Stimulated activated effector memory CD8-positive, alpha-beta T cell treated with anti-CD3 and anti-CD28 coated beads, Interleukin-12 subunit alpha, Interleukin-12 subunit beta, amount 100 ng/mL, for 72 hours (primary cell): ENCODE measurements around the gene PNPLA7.
"Not testable (repeated sequence)": the region's sequence is repeated elsewhere in the genome, so short reads cannot be mapped to it uniquely, and the experiment has no call there.

Source experiments
- ATAC-seq: fragments of 150-1000 bp; cut with Tn5 transposase; 2 replicates; pipeline ENCODE4 v1.10.0; 2021
- DNase-seq, 2 donors: peaks; one replicate each; pipeline ENCODE4 v3.0.0; 2021 to 2022; ENCODE audit warnings: low spot score in 2 of 2
- H3K27ac Mint-ChIP-seq: one replicate; pipeline ENCODE4 v1.8.0; 2022; ENCODE audit warnings: mild to moderate bottlenecking, mixed read lengths
- H3K36me3 Mint-ChIP-seq: one replicate; pipeline ENCODE4 v1.8.0; 2022; ENCODE audit warnings: mild to moderate bottlenecking, mixed read lengths
- H3K4me1 Mint-ChIP-seq: one replicate; pipeline ENCODE4 v1.8.0; 2022; ENCODE audit warnings: mixed read lengths
- H3K4me3 Mint-ChIP-seq: one replicate; pipeline ENCODE4 v1.8.0; 2022; ENCODE audit warnings: mild to moderate bottlenecking, mixed read lengths
- H3K9me3 Mint-ChIP-seq: one replicate; pipeline ENCODE4 v1.8.0; 2022; ENCODE audit warnings: mixed read lengths

PNPLA7 gene

DNA sequence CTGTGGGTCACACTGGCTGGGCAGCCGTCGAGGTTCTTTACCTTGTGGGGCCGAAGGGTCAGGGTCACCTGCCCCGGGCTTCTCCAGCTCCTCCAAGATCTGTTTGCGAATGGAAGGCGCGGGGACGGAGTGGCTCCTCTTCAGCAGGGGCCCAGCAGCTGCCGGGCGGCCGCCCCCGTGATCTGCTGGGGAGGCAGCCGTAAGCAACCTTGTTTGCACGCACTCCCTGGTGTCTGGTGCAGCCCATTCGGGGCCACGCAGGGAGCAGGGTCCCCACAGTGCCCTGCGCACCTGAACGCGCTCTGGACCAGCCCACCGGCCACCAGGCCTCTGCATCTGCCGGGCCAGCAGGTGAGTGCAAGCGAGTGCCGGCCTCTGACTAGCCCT, 34.9 kb downstream of the PNPLA7 start:
- peaks cover 8% of the 10 kb centered on the region for H3K4me1 Mint-ChIP-seq
- DNase-seq (no peak), ATAC-seq (no peak)
- H3K36me3 Mint-ChIP-seq, result no peaks in the 10 kb centered on the region
- no peak overlapping the region for H3K27ac Mint-ChIP-seq
- H3K4me3 Mint-ChIP-seq, result no peak overlapping the region
- H3K9me3 Mint-ChIP-seq, result no peaks in the 10 kb centered on the region

DNA sequence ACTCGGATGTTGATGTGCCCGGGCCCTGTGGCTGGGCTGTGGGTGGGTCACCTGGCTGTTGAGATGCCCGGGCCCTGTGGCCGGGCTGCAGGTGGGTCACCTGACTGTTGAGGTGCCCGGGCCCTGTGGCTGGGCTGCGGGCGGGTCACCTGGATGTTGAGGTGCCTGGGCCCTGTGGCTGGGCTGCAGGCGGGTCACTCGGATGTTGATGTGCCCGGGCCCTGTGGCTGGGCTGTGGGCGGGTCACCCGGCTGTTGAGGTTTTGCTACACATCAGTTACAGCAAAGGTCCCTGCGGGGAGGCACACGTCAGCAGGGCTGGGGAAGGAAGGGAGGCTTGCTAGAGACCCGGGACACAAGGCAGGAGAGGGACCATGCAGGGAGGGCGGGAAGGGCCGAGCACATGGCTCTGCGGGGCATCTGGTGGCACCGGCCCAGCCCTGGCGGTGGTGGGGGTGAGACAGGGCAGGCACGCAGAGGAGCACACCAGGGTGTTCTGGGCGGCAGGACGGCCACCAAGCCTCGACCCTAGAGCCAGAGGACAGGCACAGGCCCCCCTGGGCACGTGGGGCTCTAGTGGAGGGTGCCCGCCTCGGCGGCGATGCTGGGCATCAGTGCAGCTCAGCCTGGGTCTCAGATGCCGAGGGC, 35.4 kb downstream of the PNPLA7 start:
- no peaks in the 10 kb centered on the region for H3K36me3 Mint-ChIP-seq
- no peaks in the 10 kb centered on the region for H3K9me3 Mint-ChIP-seq
- no peak for DNase-seq
- H3K27ac Mint-ChIP-seq, result no peak overlapping the region
- peaks cover 8% of the 10 kb centered on the region for H3K4me1 Mint-ChIP-seq
- no peak overlapping the region for H3K4me3 Mint-ChIP-seq
- ATAC-seq, result peak; percentile 21

- not testable (repeated sequence) for H3K4me3 Mint-ChIP-seq, H3K36me3 Mint-ChIP-seq, DNase-seq, H3K9me3 Mint-ChIP-seq, H3K27ac Mint-ChIP-seq, ATAC-seq, H3K4me1 Mint-ChIP-seq
These were observed 36.2 kb downstream of the PNPLA7 start for GRCh38 chr9:137513801-137514570.

DNA sequence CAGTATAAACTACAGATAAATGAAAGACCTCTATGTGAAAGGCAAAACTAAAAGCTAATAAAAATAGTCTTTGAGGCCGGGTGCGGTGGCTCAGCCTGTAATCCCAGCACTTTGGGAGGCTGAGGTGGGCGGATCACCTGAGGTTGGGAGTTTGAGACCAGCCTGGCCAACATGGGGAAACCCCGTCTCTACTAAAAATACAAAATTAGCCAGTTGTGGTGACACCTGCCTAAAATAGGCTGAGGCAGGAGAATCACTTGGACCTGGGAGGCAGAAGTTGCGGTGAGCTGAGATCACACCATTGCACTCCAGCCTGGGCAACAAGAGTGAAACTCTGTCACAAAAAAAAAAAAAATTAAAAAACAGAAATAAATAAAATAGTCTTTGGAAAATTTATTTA, 37.1 kb downstream of the PNPLA7 start:
- not testable (repeated sequence) for H3K36me3 Mint-ChIP-seq, H3K27ac Mint-ChIP-seq, H3K4me3 Mint-ChIP-seq

DNA sequence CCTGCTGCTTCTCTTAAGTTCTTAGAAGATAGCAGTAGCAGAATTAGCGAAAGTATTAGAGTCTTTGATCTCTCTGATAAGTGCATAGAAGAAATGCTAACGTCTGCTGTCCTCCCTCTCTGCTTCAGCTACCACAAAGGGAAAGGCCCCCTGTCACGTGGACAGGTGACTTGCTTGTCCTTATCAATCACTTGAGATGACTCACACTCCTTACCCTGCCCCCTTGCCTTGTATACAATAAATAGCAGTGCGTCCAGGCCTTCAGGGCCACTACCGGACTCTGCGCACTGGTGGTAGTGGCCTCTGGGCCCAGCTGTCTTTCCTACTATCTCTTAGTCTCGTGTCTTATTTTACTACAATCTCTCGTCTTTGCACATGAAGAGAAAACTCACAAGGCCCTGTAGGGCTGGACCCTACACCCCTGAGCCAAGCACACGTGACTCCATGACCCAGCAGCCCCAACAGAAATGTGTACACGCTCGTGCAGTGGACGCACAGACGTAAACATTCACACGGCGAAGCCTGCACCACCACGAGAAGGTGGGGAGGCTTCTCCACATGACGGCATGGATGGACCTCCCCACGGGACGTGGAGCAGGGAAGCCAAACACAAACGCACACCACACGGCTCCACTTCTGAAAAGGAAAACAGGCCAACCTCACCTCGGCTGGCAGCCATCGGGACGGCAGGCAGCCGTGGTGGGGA, 38.3 kb downstream of the PNPLA7 start:
- no peak overlapping the region for H3K27ac Mint-ChIP-seq
- H3K4me1 Mint-ChIP-seq, result peaks cover 8% of the 10 kb centered on the region
- no peaks in the 10 kb centered on the region for H3K9me3 Mint-ChIP-seq

More for the DNA sequence above, 37.1 kb downstream of the PNPLA7 start:
- not testable (repeated sequence) for ATAC-seq, DNase-seq, H3K9me3 Mint-ChIP-seq, H3K4me1 Mint-ChIP-seq

GRCh38 chr9:137511126-137511525, 39.1 kb downstream of the PNPLA7 start:
- H3K36me3 Mint-ChIP-seq, H3K27ac Mint-ChIP-seq, DNase-seq, H3K4me1 Mint-ChIP-seq, H3K4me3 Mint-ChIP-seq, H3K9me3 Mint-ChIP-seq, ATAC-seq: not testable (repeated sequence)

More for the DNA sequence above, 38.3 kb downstream of the PNPLA7 start:
- H3K36me3 Mint-ChIP-seq, result no peaks in the 10 kb centered on the region
- H3K4me3 Mint-ChIP-seq, result no peak overlapping the region
- no peak for DNase-seq
- ATAC-seq, result no peak

- Mint-ChIP-seq H3K4me1 (peaks cover 8% of the 10 kb centered on the region), H3K9me3 (no peaks in the 10 kb centered on the region), H3K36me3 (no peaks in the 10 kb centered on the region), H3K27ac (no peak overlapping the region), H3K4me3 (no peak overlapping the region)
- DNase-seq, result no peak
- no peak for ATAC-seq
These were observed 41.0 kb downstream of the PNPLA7 start for GRCh38 chr9:137509198-137509597.

GRCh38 chr9:137506702-137507171, 43.5 kb downstream of the PNPLA7 start:
- ATAC-seq (no peak), DNase-seq (no peak)
- Mint-ChIP-seq H3K36me3 (peaks cover 13% of the 10 kb centered on the region), H3K9me3 (no peaks in the 10 kb centered on the region), H3K4me3 (no peak overlapping the region), H3K4me1 (peaks cover 10% of the 10 kb centered on the region), H3K27ac (no peak overlapping the region)

DNA sequence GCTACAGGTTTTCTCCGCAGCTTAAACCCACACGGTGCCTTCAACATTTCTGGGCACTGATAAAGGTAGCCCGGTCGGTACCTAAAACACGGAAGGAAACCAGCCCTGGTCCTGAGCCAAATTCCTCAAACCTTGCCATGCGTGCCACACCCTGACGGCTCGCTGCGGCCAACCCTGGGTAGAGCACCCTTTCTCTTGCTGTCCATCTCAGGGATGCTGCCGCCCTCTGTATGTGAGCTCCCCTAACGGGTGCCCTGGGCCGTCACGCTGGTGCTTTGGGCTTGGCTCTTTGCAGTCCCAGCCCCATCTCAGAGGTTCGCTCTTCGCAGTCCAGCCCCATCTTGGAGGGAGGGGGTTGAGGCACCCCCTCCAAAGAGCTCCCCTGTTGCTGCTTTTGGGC, 43.9 kb downstream of the PNPLA7 start:
- Mint-ChIP-seq H3K4me3 (no peak overlapping the region), H3K4me1 (peaks cover 13% of the 10 kb centered on the region), H3K27ac (no peak overlapping the region), H3K9me3 (no peaks in the 10 kb centered on the region), H3K36me3 (peaks cover 16% of the 10 kb centered on the region)
- DNase-seq, result no peak
- ATAC-seq, result no peak

DNA sequence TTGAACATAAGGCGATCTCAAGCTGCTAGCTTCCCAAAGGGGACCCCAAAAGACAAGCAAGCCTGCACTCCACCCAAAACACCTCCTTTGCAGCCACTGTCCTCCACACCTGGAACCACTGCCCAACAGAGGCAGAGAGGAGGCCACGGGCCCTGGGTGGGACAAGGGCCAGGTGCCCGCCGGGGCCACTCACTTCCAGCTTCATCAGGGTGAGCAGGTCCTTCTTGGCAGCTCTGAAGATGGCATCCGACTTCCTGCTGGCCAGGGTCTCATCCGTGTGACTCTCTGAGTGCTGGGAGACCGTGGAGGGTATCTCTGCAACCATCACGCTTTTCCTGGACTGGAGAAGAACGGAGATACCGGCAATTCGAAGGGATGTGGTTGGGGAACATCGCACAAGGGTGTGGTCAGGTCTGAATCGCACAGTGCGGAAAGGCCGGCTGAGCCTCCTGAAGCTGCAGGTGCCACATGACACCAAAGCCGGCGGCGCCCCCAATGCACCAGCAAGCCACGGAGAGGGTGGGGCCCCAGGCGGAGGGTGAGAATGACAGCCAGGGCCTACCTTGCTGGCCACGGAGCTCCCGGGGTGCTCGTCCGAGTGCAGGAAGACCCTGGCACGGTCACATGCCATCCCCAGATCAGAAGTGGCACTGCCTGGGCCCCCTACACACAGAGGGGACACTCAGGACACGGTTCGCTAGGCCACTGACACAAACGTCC, 44.6 kb downstream of the PNPLA7 start:
- ATAC-seq (no peak), DNase-seq (no peak)
- H3K27ac Mint-ChIP-seq, result no peak overlapping the region
- no peaks in the 10 kb centered on the region for H3K9me3 Mint-ChIP-seq
- H3K36me3 Mint-ChIP-seq, result peaks cover 16% of the 10 kb centered on the region
- peaks cover 13% of the 10 kb centered on the region for H3K4me1 Mint-ChIP-seq
- no peak overlapping the region for H3K4me3 Mint-ChIP-seq

- H3K9me3 Mint-ChIP-seq, result no peaks in the 10 kb centered on the region
- H3K36me3 Mint-ChIP-seq, result peaks cover 16% of the 10 kb centered on the region
- DNase-seq (no peak), ATAC-seq (peak; percentile 55)
- H3K4me1 Mint-ChIP-seq, result peaks cover 13% of the 10 kb centered on the region
- no peak overlapping the region for H3K27ac Mint-ChIP-seq
- no peak overlapping the region for H3K4me3 Mint-ChIP-seq
These were observed 45.8 kb downstream of the PNPLA7 start for GRCh38 chr9:137504432-137504777.

DNA sequence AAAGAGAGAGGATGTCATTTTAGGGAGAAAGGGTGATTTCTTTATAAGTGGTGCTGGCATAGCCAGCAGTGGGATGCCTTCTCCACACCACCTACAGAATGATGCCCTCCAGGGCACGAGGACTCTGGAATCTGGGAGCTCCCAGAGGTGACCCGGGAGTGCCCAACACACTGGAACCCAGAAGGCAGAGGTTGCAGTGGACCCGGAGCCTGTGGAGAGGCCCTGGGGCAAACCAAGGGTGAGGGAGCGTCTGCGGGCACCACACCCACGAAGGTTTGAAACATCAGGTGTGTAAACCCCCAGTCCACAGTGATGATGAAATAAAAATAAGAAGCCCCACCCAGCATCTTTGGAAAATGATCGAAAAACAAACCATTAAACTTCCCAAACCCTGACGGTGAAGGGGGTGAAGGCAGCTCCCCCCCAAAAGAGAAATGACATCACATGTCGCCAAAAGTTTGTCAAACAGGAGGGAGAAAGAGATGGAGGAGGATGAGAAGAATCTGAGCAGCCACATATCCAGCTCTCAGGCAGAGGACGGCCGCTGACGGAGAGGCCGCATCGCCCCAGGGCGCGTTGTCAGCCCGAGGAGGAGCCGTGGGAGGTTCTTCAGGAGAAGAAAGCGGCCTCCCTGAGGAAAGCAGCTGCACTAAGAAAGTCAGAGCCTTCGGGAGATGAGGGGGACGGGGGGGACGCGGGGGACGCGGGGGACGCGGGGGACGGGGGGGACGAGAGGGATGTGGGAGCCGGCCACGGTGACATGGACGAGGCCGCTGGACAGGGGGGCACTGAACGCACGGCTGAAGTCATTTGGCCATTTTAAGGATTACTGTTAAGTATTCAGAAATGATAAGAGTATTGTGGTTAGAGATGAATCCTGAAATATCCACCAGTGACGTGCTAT, 47.9 kb downstream of the PNPLA7 start:
- Mint-ChIP-seq H3K4me3 (no peak overlapping the region), H3K27ac (peak overlapping the region; percentile 94), H3K4me1 (peaks cover 13% of the 10 kb centered on the region), H3K36me3 (peaks cover 16% of the 10 kb centered on the region), H3K9me3 (no peaks in the 10 kb centered on the region)
- DNase-seq, result no peak
- ATAC-seq, result no peak

GRCh38 chr9:137501457-137501856, 48.7 kb downstream of the PNPLA7 start:
- Mint-ChIP-seq H3K27ac (peak overlapping the region; percentile 94), H3K4me3 (no peak overlapping the region), H3K9me3 (no peaks in the 10 kb centered on the region), H3K36me3 (peaks cover 16% of the 10 kb centered on the region), H3K4me1 (peaks cover 13% of the 10 kb centered on the region)
- no peak for DNase-seq
- ATAC-seq, result no peak

- ATAC-seq (no peak), DNase-seq (no peak)
- Mint-ChIP-seq H3K36me3 (peaks cover 16% of the 10 kb centered on the region), H3K4me1 (peaks cover 13% of the 10 kb centered on the region), H3K9me3 (no peaks in the 10 kb centered on the region), H3K27ac (no peak overlapping the region), H3K4me3 (no peak overlapping the region)
These were observed 49.4 kb downstream of the PNPLA7 start for GRCh38 chr9:137500666-137501397.
